Endometrium (tissue), 2 donors: ENCODE data around the gene MAGEB18.

Source experiments
- FAIRE-seq: peaks from 2 replicates; lab custom pipeline; 2012; peaks lifted over from hg19 to GRCh38; lab: Jason Lieb, UNC
- donor health status: control.
- donor health status: control.

The MAGEB18 gene

GRCh38 chrX:26138274-26138673 lies at the start of gene MAGEB18:
Gene MAGEB18, plus strand, starts transcription at chrX:26138343. Its CDS starts 643 bp downstream, at chrX:26138986.
- FAIRE-seq, result no peak

GRCh38 chrX:26100421-26100920 lies 37.7 kb upstream of the MAGEB18 start:
- no peak for FAIRE-seq

GRCh38 chrX:26109142-26109541 lies 29.0 kb upstream of the MAGEB18 start:
- no peak for FAIRE-seq

- no peak for FAIRE-seq
These were observed 7.9 kb downstream of the MAGEB18 start for GRCh38 chrX:26146024-26146423.

GRCh38 chrX:26160301-26160700 lies 22.2 kb downstream of the MAGEB18 start, which contains the start of gene MAGEB6B:
Gene MAGEB6B, plus strand, starts transcription at chrX:26160601. Its CDS starts 0 bp downstream, at chrX:26160601.
- no peak for FAIRE-seq
